ENCODE results near the gene ADRA2A. TPM values are rescaled to one million over a fixed set of nuclear protein-coding genes. Genes with fewer than 3 reads are reported as not detected.

ADRA2A gene
- total RNA-seq = 0.64 TPM
- long read RNA-seq = 0 reads

DNA sequence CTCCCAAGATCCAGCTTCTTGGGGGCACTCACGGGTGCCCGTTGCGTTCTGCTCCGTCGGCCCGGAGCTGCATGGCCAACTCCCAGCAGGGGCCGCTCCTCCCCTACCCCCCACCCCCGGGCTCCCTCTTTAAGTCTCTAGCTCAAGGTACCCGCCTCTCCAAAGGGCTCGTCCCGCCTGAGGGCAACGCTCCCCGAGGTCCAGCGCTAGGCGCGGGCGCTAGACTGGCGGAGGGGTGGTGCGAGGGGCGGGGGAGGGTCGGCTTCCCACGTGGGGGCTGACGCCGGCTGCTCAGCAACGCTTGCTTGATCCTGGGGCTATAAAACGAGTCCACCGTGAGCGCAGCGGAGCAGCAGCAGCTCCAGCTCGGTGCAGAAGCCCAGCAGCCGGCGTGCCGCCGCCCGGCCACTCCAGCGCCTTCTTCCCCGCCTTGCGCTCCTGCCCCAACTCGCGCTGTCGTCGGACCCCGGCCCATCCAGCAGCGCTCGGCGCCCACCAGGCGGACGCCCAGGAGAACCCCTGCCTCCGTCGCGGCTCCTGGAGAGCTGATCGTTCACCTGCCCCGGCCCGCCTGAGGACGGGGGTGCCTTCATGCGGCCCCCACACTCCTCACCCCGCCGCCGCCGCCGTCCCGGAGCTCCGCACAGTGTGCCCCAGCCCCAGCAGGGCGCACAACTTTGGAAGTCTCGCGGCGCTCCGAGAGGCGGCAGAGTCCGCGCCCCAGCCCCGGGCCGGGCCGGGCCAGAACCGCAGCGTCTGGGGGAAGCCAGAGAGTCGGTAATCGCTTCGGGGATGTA lies at the start of gene ADRA2A:
Gene ADRA2A, plus strand, starts transcription at position 348 of the 797 bp plus-strand sequence. CDS start 968 bp downstream, outside the sequence.
- intact Hi-C loops (cut with micrococcal nuclease) = no loop called here
- peak; percentile 78 for ATAC-seq
- DNase-seq = peak; percentile 55

DNA sequence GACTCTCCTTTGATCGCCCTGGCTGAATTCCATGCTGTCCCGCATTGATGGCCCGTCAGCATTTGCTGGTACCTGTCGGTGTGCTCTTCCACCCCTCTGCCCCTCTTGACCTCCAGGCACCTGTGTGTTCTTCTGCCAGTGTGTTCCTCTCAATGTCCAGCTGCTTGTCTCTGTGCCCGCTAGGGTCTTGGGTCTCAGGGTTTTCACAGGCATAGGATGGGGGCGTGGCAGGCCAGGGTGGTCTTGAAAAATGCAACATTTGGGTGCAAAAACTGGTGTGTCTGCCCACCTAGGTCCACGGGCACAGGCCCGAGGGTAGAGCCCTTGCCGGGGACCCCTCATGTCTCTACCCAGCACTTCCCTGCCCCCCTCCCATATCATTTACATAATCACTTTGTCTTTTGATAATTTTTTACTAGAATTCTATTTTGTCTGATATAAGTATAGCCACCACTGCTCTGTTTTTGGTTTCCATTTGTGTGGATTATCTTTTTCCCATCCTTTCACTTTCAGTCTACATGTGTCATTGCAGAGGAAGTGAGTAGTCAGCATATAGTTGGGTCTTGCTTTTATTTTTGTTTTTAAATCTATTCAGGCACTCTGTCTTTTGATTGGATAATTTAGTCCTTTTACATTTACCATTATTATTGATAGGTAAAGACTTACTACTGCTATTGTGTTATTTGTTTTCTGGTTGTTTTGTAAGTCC lies 46.6 kb upstream of the ADRA2A start:
- ATAC-seq (no peak), DNase-seq (no peak)
- intact Hi-C loops (cut with micrococcal nuclease) = no loop called here

DNA sequence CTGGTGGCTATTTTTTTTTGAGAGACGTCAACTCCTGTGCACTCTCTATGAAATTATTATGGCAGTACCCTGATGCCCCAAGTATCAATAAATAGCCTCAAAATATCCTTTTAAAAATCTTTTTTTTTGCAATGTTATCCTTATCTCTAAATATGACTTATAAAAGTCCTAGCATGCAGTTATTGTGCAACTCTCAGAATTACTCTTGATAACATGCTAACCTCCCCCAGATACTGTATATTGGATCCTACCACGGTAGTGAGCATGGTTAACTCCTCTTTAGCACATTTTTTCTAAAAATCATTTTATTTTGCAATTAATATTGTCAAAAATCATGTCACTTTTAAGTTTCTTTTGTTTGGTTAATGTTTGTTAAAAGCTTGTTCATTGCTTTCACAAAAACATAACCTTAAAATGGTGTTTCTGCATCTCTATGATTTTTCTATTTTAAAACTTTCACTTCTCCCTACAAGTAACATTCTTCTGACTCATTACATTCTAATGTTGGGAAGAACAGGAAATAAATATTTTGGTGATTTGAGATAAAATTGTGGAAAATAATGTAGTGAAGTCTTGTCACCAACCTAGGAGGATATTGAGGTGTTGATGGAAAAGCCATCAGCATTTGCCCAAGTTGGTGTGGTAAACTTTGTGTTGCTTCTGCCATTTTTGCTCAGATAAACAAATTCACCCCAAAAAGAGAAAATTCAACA lies 42.1 kb upstream of the ADRA2A start:
- intact Hi-C loops (cut with micrococcal nuclease) = no loop called here
- ATAC-seq (no peak), DNase-seq (no peak)

DNA sequence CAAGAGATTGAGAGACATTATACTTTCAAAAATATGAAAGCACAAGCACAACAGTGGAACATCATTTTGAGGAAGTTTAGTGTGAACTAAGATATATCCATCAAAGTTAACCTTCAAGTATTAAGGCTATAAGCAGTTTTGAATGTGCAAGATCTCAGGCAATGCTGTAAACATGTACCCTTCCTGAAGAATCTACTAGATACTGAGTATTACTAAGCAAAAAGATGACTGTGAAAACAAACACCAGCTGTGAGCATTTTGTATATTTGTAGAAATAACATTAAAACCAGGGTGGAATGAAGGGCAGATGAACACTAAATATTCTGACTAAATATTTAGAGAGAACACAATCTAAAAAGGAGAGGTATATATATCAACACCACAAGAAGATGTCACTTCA lies 41.3 kb upstream of the ADRA2A start:
- DNase-seq (no peak), ATAC-seq (no peak)
- intact Hi-C loops (cut with micrococcal nuclease) = no loop called here

- no peak for DNase-seq
- no peak for ATAC-seq
- intact Hi-C loops (cut with micrococcal nuclease) = no loop called here
Observed at GRCh38 chr10:111037858-111038257, 39.0 kb upstream of the ADRA2A start.

DNA sequence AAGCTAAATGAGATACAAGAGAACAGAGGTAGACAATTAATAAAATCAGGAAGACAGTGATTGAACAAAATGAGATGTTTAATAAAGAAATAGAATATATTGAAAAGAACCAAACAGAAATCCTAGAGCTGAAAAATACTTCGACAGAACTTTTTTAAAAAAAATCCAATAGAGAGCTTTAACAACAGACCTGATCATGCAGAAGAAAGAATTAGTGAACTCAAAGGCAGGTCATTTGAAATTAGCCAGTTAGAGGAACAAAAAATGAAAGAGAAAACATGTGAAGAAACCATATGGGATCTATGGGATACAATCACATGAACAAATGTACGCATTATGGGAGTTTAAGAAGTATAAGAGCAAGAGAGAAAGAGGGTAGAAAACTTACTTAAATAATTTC lies 37.3 kb upstream of the ADRA2A start:
- intact Hi-C loops (cut with micrococcal nuclease) = no loop called here
- ATAC-seq (no peak), DNase-seq (no peak)

DNA sequence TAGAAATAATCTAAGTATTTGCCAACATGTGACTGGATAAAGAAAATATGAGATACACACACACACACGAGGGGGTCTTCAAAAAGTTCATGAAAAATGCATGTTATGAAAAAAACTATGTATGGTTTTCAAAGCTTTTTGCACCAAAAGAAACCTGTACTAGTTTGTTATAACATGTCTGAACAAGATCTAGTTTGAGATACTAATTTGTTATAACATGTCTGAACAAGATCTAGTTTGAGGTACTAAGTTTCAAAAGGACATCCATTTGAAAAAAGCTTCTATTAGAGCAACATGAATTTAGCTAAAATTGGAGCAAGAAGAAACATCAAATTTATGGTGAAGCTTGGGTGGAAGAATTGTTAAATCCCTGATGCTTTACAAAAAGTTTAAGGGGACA lies 19.8 kb upstream of the ADRA2A start:
- intact Hi-C loops (cut with micrococcal nuclease) = no loop called here
- no peak for ATAC-seq
- no peak for DNase-seq

DNA sequence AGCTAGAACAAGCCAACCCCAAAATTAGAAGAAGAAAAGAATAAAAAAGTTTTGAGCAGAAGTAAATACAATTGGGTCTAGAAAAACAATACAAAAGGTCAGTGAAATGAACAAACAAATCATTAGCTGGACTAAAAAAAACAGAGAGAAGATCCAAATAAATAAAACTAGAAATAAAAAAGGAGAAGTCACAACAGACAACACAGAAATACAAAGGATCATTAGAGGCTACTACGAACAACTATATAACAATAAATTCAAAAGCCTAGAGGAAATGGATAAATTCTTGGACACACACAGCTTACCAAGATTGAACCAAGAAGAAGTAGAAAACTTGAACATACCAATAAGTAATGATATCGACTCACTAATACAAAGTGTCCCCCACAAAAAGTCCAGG lies 13.4 kb upstream of the ADRA2A start:
- ATAC-seq (no peak), DNase-seq (no peak)
- intact Hi-C loops (cut with micrococcal nuclease) = no loop called here

GRCh38 chr10:111072232-111072631 lies 4.6 kb upstream of the ADRA2A start:
- intact Hi-C loops (cut with micrococcal nuclease) = no loop called here
- no peak for DNase-seq
- no peak for ATAC-seq

DNA sequence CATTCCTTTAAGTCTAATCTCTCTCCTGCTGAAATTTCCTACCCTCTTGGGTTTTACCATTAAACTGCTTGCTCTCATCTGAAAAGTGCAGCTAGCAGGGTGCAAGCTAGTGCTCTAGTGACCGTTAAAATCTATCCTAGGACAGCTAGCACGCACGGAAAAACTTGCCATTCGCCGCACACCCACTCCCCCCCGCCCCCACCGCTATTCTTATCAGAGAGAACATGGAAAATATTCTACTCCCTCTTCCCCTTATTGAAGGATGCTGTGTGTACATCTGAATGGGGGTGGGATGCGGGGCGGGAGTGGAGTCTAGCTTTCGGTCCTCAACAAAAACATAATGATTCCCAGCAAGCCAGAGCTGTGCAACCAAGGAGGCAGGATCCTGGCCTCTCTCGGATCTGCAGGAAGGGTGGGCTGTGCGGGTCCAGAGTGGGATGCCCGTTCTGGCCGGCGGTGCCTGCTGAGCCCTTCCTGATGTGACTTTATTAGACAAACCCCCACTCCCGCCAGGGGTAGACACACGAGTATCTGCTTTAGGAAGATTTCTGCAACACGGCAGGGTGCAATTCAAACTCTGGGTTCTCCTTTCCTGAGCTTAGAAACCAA lies 1.1 kb upstream of the ADRA2A start:
- intact Hi-C loops (cut with micrococcal nuclease) = no loop called here
- no peak for DNase-seq
- ATAC-seq = no peak

DNA sequence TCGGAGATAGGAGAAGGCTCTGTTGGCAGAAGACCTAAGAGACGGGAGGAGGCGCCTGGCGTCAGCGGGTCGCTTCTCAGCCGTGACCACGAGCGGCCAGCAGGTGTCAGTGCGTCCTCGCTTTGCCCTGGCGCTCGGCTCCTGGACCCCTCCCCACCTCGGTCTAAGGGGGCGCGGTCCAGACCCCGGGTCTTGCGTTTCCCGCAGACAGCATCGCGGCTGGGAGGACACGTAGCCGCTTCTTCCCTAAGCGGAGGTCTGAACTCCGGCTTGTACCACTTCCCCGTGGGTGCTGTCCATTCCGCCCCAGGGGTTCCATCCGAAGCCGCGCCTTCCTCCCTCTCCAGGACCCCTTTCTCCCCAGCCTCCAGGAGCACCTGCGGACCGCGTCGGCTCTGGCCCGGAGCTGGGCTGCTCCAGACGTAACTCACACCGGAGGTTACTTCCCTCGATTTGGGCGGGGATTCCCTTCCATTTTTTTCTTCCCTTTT lies 593 bp upstream of the ADRA2A start:
- DNase-seq = peak; percentile 70
- peak; percentile 90 for ATAC-seq
- intact Hi-C loops (cut with micrococcal nuclease) = no loop called here

GRCh38 chr10:111077479-111077784 lies 603 bp downstream of the ADRA2A start:
- DNase-seq = no peak
- no peak for ATAC-seq
- intact Hi-C loops (cut with micrococcal nuclease) = no loop called here

DNA sequence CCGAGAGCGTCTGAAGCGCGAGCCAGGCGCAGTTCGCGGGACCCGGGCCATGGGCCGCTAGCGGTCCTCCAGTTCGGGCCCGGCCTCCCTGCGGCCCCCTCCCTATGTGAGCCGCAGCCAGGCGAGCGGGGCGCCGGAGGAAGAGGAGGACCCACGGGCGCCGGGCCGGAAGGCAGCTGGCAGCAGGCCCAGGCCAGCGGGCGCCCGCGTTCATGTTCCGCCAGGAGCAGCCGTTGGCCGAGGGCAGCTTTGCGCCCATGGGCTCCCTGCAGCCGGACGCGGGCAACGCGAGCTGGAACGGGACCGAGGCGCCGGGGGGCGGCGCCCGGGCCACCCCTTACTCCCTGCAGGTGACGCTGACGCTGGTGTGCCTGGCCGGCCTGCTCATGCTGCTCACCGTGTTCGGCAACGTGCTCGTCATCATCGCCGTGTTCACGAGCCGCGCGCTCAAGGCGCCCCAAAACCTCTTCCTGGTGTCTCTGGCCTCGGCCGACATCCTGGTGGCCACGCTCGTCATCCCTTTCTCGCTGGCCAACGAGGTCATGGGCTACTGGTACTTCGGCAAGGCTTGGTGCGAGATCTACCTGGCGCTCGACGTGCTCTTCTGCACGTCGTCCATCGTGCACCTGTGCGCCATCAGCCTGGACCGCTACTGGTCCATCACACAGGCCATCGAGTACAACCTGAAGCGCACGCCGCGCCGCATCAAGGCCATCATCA lies 1.1 kb downstream of the ADRA2A start:
- ATAC-seq = peak; percentile 50
- intact Hi-C loops (cut with micrococcal nuclease) = no loop called here
- DNase-seq = peak; percentile 59

GRCh38 chr10:111078505-111079185 lies 1.8 kb downstream of the ADRA2A start:
- ATAC-seq = no peak
- intact Hi-C loops (cut with micrococcal nuclease) = no loop called here
- no peak for DNase-seq

DNA sequence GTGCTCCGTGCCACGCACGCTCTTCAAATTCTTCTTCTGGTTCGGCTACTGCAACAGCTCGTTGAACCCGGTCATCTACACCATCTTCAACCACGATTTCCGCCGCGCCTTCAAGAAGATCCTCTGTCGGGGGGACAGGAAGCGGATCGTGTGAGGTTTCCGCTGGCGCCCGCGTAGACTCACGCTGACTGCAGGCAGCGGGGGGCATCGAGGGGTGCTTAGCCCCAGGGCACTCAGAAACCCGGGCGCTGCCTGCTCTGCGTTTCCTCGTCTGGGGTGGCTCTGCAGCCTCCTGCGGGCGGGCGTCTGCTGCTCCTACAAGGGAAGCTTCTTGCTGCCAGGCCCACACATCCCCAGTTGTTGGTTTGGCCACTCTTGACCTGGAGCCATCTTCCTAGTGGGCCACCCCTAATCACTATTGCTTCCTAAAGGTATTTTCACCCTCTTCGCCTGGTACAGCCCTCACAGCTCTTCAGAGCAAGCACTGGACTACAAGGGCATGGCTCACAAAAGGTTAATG lies 2.5 kb downstream of the ADRA2A start:
- ATAC-seq (no peak), DNase-seq (no peak)
- intact Hi-C loops (cut with micrococcal nuclease) = no loop called here

- ATAC-seq = no peak
- DNase-seq = no peak
- intact Hi-C loops (cut with micrococcal nuclease) = no loop called here
Observed at GRCh38 chr10:111079781-111080180, 3.0 kb downstream of the ADRA2A start.

GRCh38 chr10:111080224-111080623 lies 3.4 kb downstream of the ADRA2A start:
- ATAC-seq (no peak), DNase-seq (no peak)
- intact Hi-C loops (cut with micrococcal nuclease) = no loop called here

DNA sequence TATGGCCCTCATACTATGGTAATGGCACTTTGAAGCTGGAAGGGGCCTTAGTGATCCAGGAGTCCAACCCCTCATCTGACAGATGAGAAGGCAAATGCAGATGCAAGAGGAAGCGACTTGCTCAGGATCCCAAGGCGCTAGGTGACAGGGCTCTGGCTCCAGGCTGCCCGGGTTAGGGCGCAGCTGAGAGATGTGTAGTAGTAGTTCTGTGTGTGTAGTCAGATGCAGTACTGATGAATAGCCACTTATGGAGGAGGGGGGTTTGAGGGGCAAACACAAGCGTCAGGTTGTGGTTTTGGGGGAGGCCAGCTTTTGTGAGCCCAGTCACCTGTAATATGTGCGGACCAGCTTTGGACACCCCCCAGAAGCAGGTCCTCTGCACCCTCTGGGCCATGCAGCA lies 4.8 kb downstream of the ADRA2A start:
- intact Hi-C loops (cut with micrococcal nuclease) = no loop called here
- DNase-seq = no peak

More for the DNA sequence above, 4.8 kb downstream of the ADRA2A start:
- no peak for ATAC-seq
